ENCODE results near the gene SERPINB8. TPM values are rescaled to one million over a fixed set of nuclear protein-coding genes. Genes with fewer than 3 reads are reported as not detected.

Gene SERPINB8
- total RNA-seq, 1 donor from 2014 or later = 23.6 TPM

DNA sequence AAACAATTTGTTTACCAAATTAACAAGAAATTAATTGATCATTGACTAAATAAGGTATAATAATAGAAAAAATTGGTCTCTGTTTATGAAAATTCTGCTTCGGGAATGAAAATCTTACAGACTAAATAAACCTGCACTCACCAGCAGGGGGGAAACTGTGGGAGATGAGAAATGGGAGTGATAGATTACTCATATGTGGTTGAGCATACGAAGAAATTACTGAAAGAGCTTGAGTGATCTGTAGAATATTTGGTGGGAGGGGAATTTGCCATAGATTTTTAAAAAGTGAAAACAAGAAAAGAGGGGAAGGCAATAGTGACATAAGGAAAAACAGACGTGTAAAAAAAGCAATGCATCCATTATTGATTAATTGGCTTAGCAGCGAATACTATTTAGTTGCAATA, 18.6 kb upstream of the SERPINB8 start:
- TF ChIP-seq, protein P1, sequence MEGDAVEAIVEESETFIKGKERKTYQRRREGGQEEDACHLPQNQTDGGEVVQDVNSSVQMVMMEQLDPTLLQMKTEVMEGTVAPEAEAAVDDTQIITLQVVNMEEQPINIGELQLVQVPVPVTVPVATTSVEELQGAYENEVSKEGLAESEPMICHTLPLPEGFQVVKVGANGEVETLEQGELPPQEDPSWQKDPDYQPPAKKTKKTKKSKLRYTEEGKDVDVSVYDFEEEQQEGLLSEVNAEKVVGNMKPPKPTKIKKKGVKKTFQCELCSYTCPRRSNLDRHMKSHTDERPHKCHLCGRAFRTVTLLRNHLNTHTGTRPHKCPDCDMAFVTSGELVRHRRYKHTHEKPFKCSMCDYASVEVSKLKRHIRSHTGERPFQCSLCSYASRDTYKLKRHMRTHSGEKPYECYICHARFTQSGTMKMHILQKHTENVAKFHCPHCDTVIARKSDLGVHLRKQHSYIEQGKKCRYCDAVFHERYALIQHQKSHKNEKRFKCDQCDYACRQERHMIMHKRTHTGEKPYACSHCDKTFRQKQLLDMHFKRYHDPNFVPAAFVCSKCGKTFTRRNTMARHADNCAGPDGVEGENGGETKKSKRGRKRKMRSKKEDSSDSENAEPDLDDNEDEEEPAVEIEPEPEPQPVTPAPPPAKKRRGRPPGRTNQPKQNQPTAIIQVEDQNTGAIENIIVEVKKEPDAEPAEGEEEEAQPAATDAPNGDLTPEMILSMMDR (IDR thresholded peaks at IDR 0.05; ENCODE audit: insufficient read depth, low read length, poor library complexity, severe bottlenecking) = peak; percentile 32

DNA sequence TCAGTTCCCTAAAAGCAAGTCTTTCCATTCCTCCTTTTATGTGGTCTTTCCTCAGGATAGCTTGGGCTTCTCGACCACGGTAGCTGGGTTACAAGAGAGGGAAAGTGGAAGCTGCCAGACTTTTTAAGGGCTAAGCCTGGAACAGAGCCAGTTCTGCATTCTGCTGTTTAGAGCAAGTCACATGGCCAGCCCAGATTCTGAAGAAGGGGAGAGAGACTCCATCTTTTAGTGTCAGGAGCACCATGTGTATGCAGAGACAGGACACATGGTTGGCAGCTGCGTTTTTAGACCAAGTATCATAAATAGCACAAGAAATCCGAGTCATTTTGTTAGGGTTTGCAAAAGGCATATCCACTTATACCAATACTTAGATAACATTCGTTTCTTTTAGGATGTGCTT, 16.1 kb upstream of the SERPINB8 start:
- DNase-seq (ENCODE audit: low read depth) = no peak
- TF ChIP-seq, protein P1 (IDR thresholded peaks at IDR 0.05; ENCODE audit: insufficient read depth, low read length, poor library complexity, severe bottlenecking) = no peak
- Histone ChIP-seq H3K36me3 (ENCODE audit: control insufficient read depth, insufficient read depth, low read length) (no peaks in the 10 kb centered on the region), H3K4me3 (ENCODE audit: low read depth, low read length) (no peak overlapping the region), H3K27me3 (ENCODE audit: control insufficient read depth, insufficient read depth, low read length) (no peaks in the 10 kb centered on the region)

More for the DNA sequence above, 18.6 kb upstream of the SERPINB8 start:
- H3K36me3 ChIP-seq (ENCODE audit: control insufficient read depth, insufficient read depth, low read length) = no peaks in the 10 kb centered on the region
- no peaks in the 10 kb centered on the region for H3K27me3 ChIP-seq (ENCODE audit: control insufficient read depth, insufficient read depth, low read length)
- no peak overlapping the region for H3K4me3 ChIP-seq (ENCODE audit: low read depth, low read length)
- DNase-seq (ENCODE audit: low read depth) = no peak

DNA sequence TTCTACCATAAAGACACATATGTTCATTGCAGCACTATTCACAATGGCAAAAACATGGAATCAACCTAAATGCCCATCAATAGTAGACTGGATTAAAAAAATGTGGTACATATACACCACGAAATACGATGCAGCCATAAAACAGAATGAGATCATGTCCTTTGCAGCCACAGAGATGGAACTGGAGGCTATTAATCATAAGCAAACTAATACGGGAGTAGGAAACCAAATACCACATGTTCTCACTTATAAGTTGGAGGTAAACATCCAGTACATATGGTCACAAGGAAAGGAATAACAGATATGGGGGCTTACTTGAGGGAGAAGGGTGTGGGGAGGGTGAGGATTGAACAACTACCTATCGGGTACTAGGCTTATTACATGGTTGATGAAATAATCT, 13.1 kb upstream of the SERPINB8 start:
- Histone ChIP-seq H3K36me3 (ENCODE audit: control insufficient read depth, insufficient read depth, low read length) (no peaks in the 10 kb centered on the region), H3K4me3 (ENCODE audit: low read depth, low read length) (no peak overlapping the region), H3K27me3 (ENCODE audit: control insufficient read depth, insufficient read depth, low read length) (no peaks in the 10 kb centered on the region)
- DNase-seq (ENCODE audit: low read depth) = no peak
- TF ChIP-seq, protein P1 (IDR thresholded peaks at IDR 0.05; ENCODE audit: insufficient read depth, low read length, poor library complexity, severe bottlenecking) = no peak

DNA sequence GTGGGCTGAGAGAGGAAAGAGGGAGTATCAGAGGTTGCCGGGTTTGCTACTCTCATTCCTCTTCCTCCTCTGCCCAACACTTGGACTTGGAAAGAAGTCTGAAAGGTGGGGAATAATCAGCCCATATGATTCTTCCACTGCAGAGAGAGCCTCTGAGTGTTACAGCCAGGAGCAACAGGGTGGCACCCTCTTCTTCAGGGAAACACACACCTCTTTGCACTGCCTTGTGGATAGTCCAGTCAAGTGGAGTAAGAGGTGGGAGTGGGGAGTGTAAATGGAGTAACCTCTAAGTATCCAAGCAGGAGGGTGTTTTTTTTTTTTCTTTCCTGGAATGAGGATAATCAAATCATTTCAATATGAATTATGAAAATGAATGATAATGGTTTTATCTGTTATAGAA, 9.0 kb upstream of the SERPINB8 start:
- no peak for DNase-seq (ENCODE audit: low read depth)
- no peak overlapping the region for H3K4me3 ChIP-seq (ENCODE audit: low read depth, low read length)
- H3K36me3 ChIP-seq (ENCODE audit: control insufficient read depth, insufficient read depth, low read length) = no peaks in the 10 kb centered on the region
- TF ChIP-seq, protein P1 (IDR thresholded peaks at IDR 0.05; ENCODE audit: insufficient read depth, low read length, poor library complexity, severe bottlenecking) = no peak
- no peaks in the 10 kb centered on the region for H3K27me3 ChIP-seq (ENCODE audit: control insufficient read depth, insufficient read depth, low read length)

DNA sequence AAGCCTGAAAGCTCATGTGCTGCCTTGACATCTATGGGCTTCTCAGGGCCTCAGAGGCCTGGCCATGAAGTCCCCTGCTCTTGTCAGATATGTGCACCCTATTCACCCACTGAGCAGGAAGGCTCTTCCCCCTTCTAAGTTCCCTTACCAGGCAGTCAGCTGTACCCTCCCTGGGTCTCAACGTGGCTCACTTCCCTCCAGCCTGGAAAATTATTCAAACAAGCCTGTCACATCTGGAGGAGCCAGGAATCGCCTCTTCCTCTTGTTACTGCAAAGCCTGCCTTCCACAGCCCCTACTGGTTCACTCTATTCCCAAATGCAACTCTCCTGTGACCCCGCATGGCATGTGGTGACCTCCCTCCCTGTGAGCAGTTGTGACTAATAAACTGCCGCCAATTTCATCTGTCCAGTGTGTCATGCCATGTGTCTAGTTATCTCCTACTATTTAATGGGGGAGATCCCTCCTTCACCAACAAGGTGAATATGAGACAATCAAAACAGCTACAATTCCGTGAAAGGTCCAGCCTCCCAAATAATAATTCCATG, 8.4 kb upstream of the SERPINB8 start:
- Histone ChIP-seq H3K4me3 (ENCODE audit: low read depth, low read length) (no peak overlapping the region), H3K36me3 (ENCODE audit: control insufficient read depth, insufficient read depth, low read length) (no peaks in the 10 kb centered on the region), H3K27me3 (ENCODE audit: control insufficient read depth, insufficient read depth, low read length) (no peaks in the 10 kb centered on the region)
- TF ChIP-seq, protein P1 (IDR thresholded peaks at IDR 0.05; ENCODE audit: insufficient read depth, low read length, poor library complexity, severe bottlenecking) = no peak
- DNase-seq (ENCODE audit: low read depth) = no peak

DNA sequence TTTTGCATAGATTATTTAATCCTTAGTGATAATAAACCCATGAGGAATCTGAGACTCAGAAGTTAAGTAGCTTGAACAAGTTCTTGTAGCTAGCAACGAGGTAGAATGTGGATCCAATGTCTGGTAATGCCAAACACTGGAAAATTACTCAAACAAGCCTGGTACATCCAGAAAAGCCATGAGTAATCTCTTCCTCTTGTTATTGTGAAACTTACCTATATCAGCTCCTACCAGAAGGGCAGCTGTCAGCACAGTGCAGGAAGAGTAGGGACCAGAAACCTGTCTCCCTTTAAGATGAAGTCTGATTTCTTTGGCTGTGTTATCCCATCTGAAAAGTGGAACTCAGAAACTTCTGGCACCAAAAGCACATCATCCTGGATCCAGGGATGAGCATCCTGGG, 7.7 kb upstream of the SERPINB8 start:
- no peaks in the 10 kb centered on the region for H3K36me3 ChIP-seq (ENCODE audit: control insufficient read depth, insufficient read depth, low read length)
- DNase-seq (ENCODE audit: low read depth) = no peak
- H3K27me3 ChIP-seq (ENCODE audit: control insufficient read depth, insufficient read depth, low read length) = no peaks in the 10 kb centered on the region
- TF ChIP-seq, protein P1 (IDR thresholded peaks at IDR 0.05; ENCODE audit: insufficient read depth, low read length, poor library complexity, severe bottlenecking) = no peak
- no peak overlapping the region for H3K4me3 ChIP-seq (ENCODE audit: low read depth, low read length)

Measured in kidney epithelial cell (primary cell).